ENCODE results near the gene EEFSEC. TPM values are rescaled to one million over a fixed set of nuclear protein-coding genes. Genes with fewer than 3 reads are reported as not detected.

Gene EEFSEC
- total and polyA plus RNA-seq, 5 donors from 2014 or later = 16.9 to 21.9 (median 18.5) TPM

GRCh38 chr3:128285042-128285966 lies 132.0 kb downstream of the EEFSEC start:
- H3K9me3 ChIP-seq (ENCODE audit: control insufficient read depth in 2 of 2, low read length in 2 of 2) = no peaks in the 10 kb centered on the region
- ATAC-seq (ENCODE audit: low read depth in 2 of 2) (no peak), DNase-seq (no peak)
- no peak overlapping the region for H3K27ac ChIP-seq (ENCODE audit: insufficient read depth, low read length, poor library complexity, severe bottlenecking)
- no peak overlapping the region for H3K4me3 Mint-ChIP-seq
- peaks cover 5% of the 10 kb centered on the region for H3K36me3 ChIP-seq (ENCODE audit: control insufficient read depth, insufficient read depth, low read length)
- no peak overlapping the region for H3K4me3 ChIP-seq (ENCODE audit: low read depth, low read length)
- H3K4me1 Mint-ChIP-seq = peaks cover 4 to 17% (median 9%) of the 10 kb centered on the region in 4 donors
- peak overlapping the region; percentile 26 to 85 (median 56) for H3K27ac Mint-ChIP-seq
- peaks cover 35% of the 10 kb centered on the region for H3K36me3 Mint-ChIP-seq
- H3K4me1 ChIP-seq (ENCODE audit: control insufficient read depth, insufficient read depth, low read length, poor library complexity, severe bottlenecking) = no peaks in the 10 kb centered on the region
- no peaks in the 10 kb centered on the region for H3K27me3 ChIP-seq (ENCODE audit: control insufficient read depth, insufficient read depth, low read length)
- peaks cover 0 to 9% (median 2%) of the 10 kb centered on the region in 7 donors for H3K9me3 Mint-ChIP-seq
- no peaks in the 10 kb centered on the region for H3K27me3 Mint-ChIP-seq

GRCh38 chr3:128285967-128286321 lies 132.7 kb downstream of the EEFSEC start:
- Histone ChIP-seq H3K27ac (ENCODE audit: insufficient read depth, low read length, poor library complexity, severe bottlenecking) (no peak overlapping the region), H3K4me1 (ENCODE audit: control insufficient read depth, insufficient read depth, low read length, poor library complexity, severe bottlenecking) (no peaks in the 10 kb centered on the region), H3K4me3 (ENCODE audit: low read depth, low read length) (no peak overlapping the region), H3K27me3 (ENCODE audit: control insufficient read depth, insufficient read depth, low read length) (no peaks in the 10 kb centered on the region), H3K36me3 (ENCODE audit: control insufficient read depth, insufficient read depth, low read length) (peaks cover 5% of the 10 kb centered on the region), H3K9me3 (ENCODE audit: control insufficient read depth in 2 of 2, low read length in 2 of 2) (no peaks in the 10 kb centered on the region)
- DNase-seq (no peak), ATAC-seq (ENCODE audit: low read depth in 2 of 2) (no peak)
- no peaks in the 10 kb centered on the region for H3K27me3 Mint-ChIP-seq
- H3K4me3 Mint-ChIP-seq = no peak overlapping the region
- peaks cover 37% of the 10 kb centered on the region for H3K36me3 Mint-ChIP-seq
- H3K4me1 Mint-ChIP-seq = peaks cover 4 to 15% (median 9%) of the 10 kb centered on the region in 4 donors
- peak overlapping the region in 2 of 3 donors; percentile 26 to 53 for H3K27ac Mint-ChIP-seq
- peaks cover 0 to 11% (median 2%) of the 10 kb centered on the region in 7 donors for H3K9me3 Mint-ChIP-seq

- no peaks in the 10 kb centered on the region for H3K9me3 ChIP-seq (ENCODE audit: control insufficient read depth in 2 of 2, low read length in 2 of 2)
- H3K27ac ChIP-seq (ENCODE audit: insufficient read depth, low read length, poor library complexity, severe bottlenecking) = no peak overlapping the region
- ATAC-seq (ENCODE audit: low read depth in 2 of 2) (no peak), DNase-seq (no peak)
- peaks cover 5% of the 10 kb centered on the region for H3K36me3 ChIP-seq (ENCODE audit: control insufficient read depth, insufficient read depth, low read length)
- no peaks in the 10 kb centered on the region for H3K27me3 ChIP-seq (ENCODE audit: control insufficient read depth, insufficient read depth, low read length)
- Mint-ChIP-seq H3K9me3 (peaks cover 0 to 14% (median 2%) of the 10 kb centered on the region in 7 donors), H3K36me3 (peaks cover 41% of the 10 kb centered on the region), H3K4me3 (no peak overlapping the region), H3K4me1 (peaks cover 4 to 17% (median 14%) of the 10 kb centered on the region in 4 donors), H3K27ac (peak overlapping the region; percentile 24 to 93 (median 33)), H3K27me3 (no peaks in the 10 kb centered on the region)
- no peaks in the 10 kb centered on the region for H3K4me1 ChIP-seq (ENCODE audit: control insufficient read depth, insufficient read depth, low read length, poor library complexity, severe bottlenecking)
- no peak overlapping the region for H3K4me3 ChIP-seq (ENCODE audit: low read depth, low read length)
Observed at GRCh38 chr3:128286691-128287090, 133.4 kb downstream of the EEFSEC start.

GRCh38 chr3:128287216-128287615 lies 133.9 kb downstream of the EEFSEC start:
- Histone ChIP-seq H3K27me3 (ENCODE audit: control insufficient read depth, insufficient read depth, low read length) (no peaks in the 10 kb centered on the region), H3K9me3 (ENCODE audit: control insufficient read depth in 2 of 2, low read length in 2 of 2) (no peaks in the 10 kb centered on the region), H3K4me1 (ENCODE audit: control insufficient read depth, insufficient read depth, low read length, poor library complexity, severe bottlenecking) (no peaks in the 10 kb centered on the region), H3K27ac (ENCODE audit: insufficient read depth, low read length, poor library complexity, severe bottlenecking) (no peak overlapping the region), H3K4me3 (ENCODE audit: low read depth, low read length) (no peak overlapping the region), H3K36me3 (ENCODE audit: control insufficient read depth, insufficient read depth, low read length) (peaks cover 5% of the 10 kb centered on the region)
- no peak overlapping the region for H3K4me3 Mint-ChIP-seq
- H3K27me3 Mint-ChIP-seq = no peaks in the 10 kb centered on the region
- DNase-seq (no peak), ATAC-seq (ENCODE audit: low read depth in 2 of 2) (no peak)
- peaks cover 4 to 19% (median 14%) of the 10 kb centered on the region in 4 donors for H3K4me1 Mint-ChIP-seq
- peak overlapping the region; percentile 24 to 93 (median 33) for H3K27ac Mint-ChIP-seq
- peaks cover 0 to 14% (median 2%) of the 10 kb centered on the region in 7 donors for H3K9me3 Mint-ChIP-seq
- H3K36me3 Mint-ChIP-seq = peaks cover 41% of the 10 kb centered on the region

GRCh38 chr3:128289534-128289933 lies 136.3 kb downstream of the EEFSEC start:
- Mint-ChIP-seq H3K36me3 (peaks cover 41% of the 10 kb centered on the region), H3K9me3 (peaks cover 0 to 14% (median 2%) of the 10 kb centered on the region in 7 donors), H3K27me3 (no peaks in the 10 kb centered on the region), H3K4me1 (peaks cover 0 to 34% (median 27%) of the 10 kb centered on the region in 4 donors), H3K27ac (peak overlapping the region in 1 of 3 donors; percentile 3), H3K4me3 (no peak overlapping the region)
- Histone ChIP-seq H3K9me3 (ENCODE audit: control insufficient read depth in 2 of 2, low read length in 2 of 2) (no peaks in the 10 kb centered on the region), H3K4me3 (ENCODE audit: low read depth, low read length) (no peak overlapping the region), H3K27ac (ENCODE audit: insufficient read depth, low read length, poor library complexity, severe bottlenecking) (no peak overlapping the region), H3K36me3 (ENCODE audit: control insufficient read depth, insufficient read depth, low read length) (no peaks in the 10 kb centered on the region), H3K4me1 (ENCODE audit: control insufficient read depth, insufficient read depth, low read length, poor library complexity, severe bottlenecking) (peaks cover 9% of the 10 kb centered on the region), H3K27me3 (ENCODE audit: control insufficient read depth, insufficient read depth, low read length) (no peaks in the 10 kb centered on the region)
- DNase-seq (no peak), ATAC-seq (ENCODE audit: low read depth in 2 of 2) (no peak)

- no peak overlapping the region for H3K27ac ChIP-seq (ENCODE audit: insufficient read depth, low read length, poor library complexity, severe bottlenecking)
- Mint-ChIP-seq H3K36me3 (peaks cover 37% of the 10 kb centered on the region), H3K27me3 (no peaks in the 10 kb centered on the region), H3K9me3 (peaks cover 0 to 14% (median 2%) of the 10 kb centered on the region in 7 donors), H3K4me1 (peaks cover 6 to 41% (median 36%) of the 10 kb centered on the region in 4 donors), H3K4me3 (no peak overlapping the region), H3K27ac (no peak overlapping the region)
- H3K4me3 ChIP-seq (ENCODE audit: low read depth, low read length) = no peak overlapping the region
- no peaks in the 10 kb centered on the region for H3K27me3 ChIP-seq (ENCODE audit: control insufficient read depth, insufficient read depth, low read length)
- DNase-seq (no peak), ATAC-seq (ENCODE audit: low read depth in 2 of 2) (no peak)
- H3K9me3 ChIP-seq (ENCODE audit: control insufficient read depth in 2 of 2, low read length in 2 of 2) = no peaks in the 10 kb centered on the region
- H3K4me1 ChIP-seq (ENCODE audit: control insufficient read depth, insufficient read depth, low read length, poor library complexity, severe bottlenecking) = peaks cover 18% of the 10 kb centered on the region
- no peaks in the 10 kb centered on the region for H3K36me3 ChIP-seq (ENCODE audit: control insufficient read depth, insufficient read depth, low read length)
Observed at GRCh38 chr3:128290484-128290883, 137.2 kb downstream of the EEFSEC start.

- no peak for DNase-seq
- H3K4me1 ChIP-seq (ENCODE audit: control insufficient read depth, insufficient read depth, low read length, poor library complexity, severe bottlenecking) = peaks cover 41% of the 10 kb centered on the region
- H3K9me3 ChIP-seq (ENCODE audit: control insufficient read depth in 2 of 2, low read length in 2 of 2) = no peaks in the 10 kb centered on the region
- no peak overlapping the region for H3K27ac ChIP-seq (ENCODE audit: insufficient read depth, low read length, poor library complexity, severe bottlenecking)
- H3K4me3 Mint-ChIP-seq = peak overlapping the region in 3 of 4 donors; percentile 66 to 79 (median 75)
- peak overlapping the region; percentile 11 for H3K4me3 ChIP-seq (ENCODE audit: low read depth, low read length)
- no peaks in the 10 kb centered on the region for H3K27me3 Mint-ChIP-seq
- no peaks in the 10 kb centered on the region for H3K27me3 ChIP-seq (ENCODE audit: control insufficient read depth, insufficient read depth, low read length)
- no peaks in the 10 kb centered on the region for H3K36me3 ChIP-seq (ENCODE audit: control insufficient read depth, insufficient read depth, low read length)
- H3K9me3 Mint-ChIP-seq = peaks cover 0 to 14% (median 2%) of the 10 kb centered on the region in 7 donors
- H3K36me3 Mint-ChIP-seq = peaks cover 38% of the 10 kb centered on the region
- H3K27ac Mint-ChIP-seq = peak overlapping the region; percentile 81 to 97 (median 96)
- peaks cover 7 to 66% (median 39%) of the 10 kb centered on the region in 4 donors for H3K4me1 Mint-ChIP-seq
- ATAC-seq (ENCODE audit: low read depth in 2 of 2) = no peak
Observed at GRCh38 chr3:128293930-128294329, 140.6 kb downstream of the EEFSEC start.
